ENCODE data around the gene ECE1.
A peak's percentile ranks its signal among the peaks of the same experiment; 100 is the strongest.
"Not testable (repeated sequence)": the region's sequence is repeated elsewhere in the genome, so short reads cannot be mapped to it uniquely, and the experiment has no call there.

Gene ECE1

GRCh38 chr1:21200767-21201166 lies 89.5 kb downstream of the ECE1 start:
- Mint-ChIP-seq H3K36me3 (no peaks in the 10 kb centered on the region), H3K27ac (no peak overlapping the region), H3K4me3 (no peak overlapping the region), H3K4me1 (no peaks in the 10 kb centered on the region), H3K27me3 (peaks cover 23% of the 10 kb centered on the region), H3K9me3 (no peaks in the 10 kb centered on the region)
- CTCF ChIA-PET: no interaction called here
- DNase-seq: no peak

- CTCF ChIA-PET: interaction anchor here (0.7 kb wide), 1 partner anchor 502 kb away, joined by 3 read pairs; no protein-coding TSS in a partner anchor
- H3K36me3 Mint-ChIP-seq: no peaks in the 10 kb centered on the region
- H3K9me3 Mint-ChIP-seq: no peaks in the 10 kb centered on the region
- H3K27me3 Mint-ChIP-seq: peaks cover 30% of the 10 kb centered on the region
- H3K27ac Mint-ChIP-seq: no peak overlapping the region
- H3K4me3 Mint-ChIP-seq: no peak overlapping the region
- no peak for DNase-seq
- H3K4me1 Mint-ChIP-seq: peaks cover 2% of the 10 kb centered on the region
These were observed 91.3 kb downstream of the ECE1 start for GRCh38 chr1:21198929-21199328.

- Mint-ChIP-seq H3K27ac (no peak overlapping the region), H3K4me3 (no peak overlapping the region), H3K36me3 (no peaks in the 10 kb centered on the region), H3K4me1 (peaks cover 8% of the 10 kb centered on the region), H3K9me3 (no peaks in the 10 kb centered on the region), H3K27me3 (peaks cover 70% of the 10 kb centered on the region)
- DNase-seq: no peak
- CTCF ChIA-PET: interaction anchor here (1.7 to 4.7 kb wide), 3 partner anchors 209 to 494 kb away, joined by 4 to 51 read pairs (median 6); no protein-coding TSS in a partner anchor
These were observed 97.4 kb downstream of the ECE1 start for GRCh38 chr1:21192871-21193270.

GRCh38 chr1:21192284-21192683 lies 98.0 kb downstream of the ECE1 start:
- Mint-ChIP-seq H3K4me1 (peaks cover 8% of the 10 kb centered on the region), H3K36me3 (no peaks in the 10 kb centered on the region), H3K27me3 (peaks cover 66% of the 10 kb centered on the region), H3K9me3 (no peaks in the 10 kb centered on the region), H3K4me3 (no peak overlapping the region), H3K27ac (no peak overlapping the region)
- CTCF ChIA-PET: interaction anchor here (1.7 to 4.7 kb wide), 3 partner anchors 208 to 494 kb away, joined by 4 to 51 read pairs (median 6); no protein-coding TSS in a partner anchor
- no peak for DNase-seq

- not testable (repeated sequence) for H3K9me3 Mint-ChIP-seq, DNase-seq, H3K4me1 Mint-ChIP-seq, H3K27ac Mint-ChIP-seq, H3K4me3 Mint-ChIP-seq, H3K36me3 Mint-ChIP-seq
- CTCF ChIA-PET: interaction anchor here (0.7 to 4.2 kb wide), 3 partner anchors 22 to 494 kb away, joined by 3 to 17 read pairs (median 3); no protein-coding TSS in a partner anchor
- peaks cover 64% of the 10 kb centered on the region for H3K27me3 Mint-ChIP-seq
These were observed 99.5 kb downstream of the ECE1 start for GRCh38 chr1:21190771-21191170.

GRCh38 chr1:21189906-21190500 lies 100.3 kb downstream of the ECE1 start:
- H3K27me3 Mint-ChIP-seq: peaks cover 60% of the 10 kb centered on the region
- no peak overlapping the region for H3K27ac Mint-ChIP-seq
- H3K4me3 Mint-ChIP-seq: no peak overlapping the region

GRCh38 chr1:21189421-21189820 lies 100.8 kb downstream of the ECE1 start:
- CTCF ChIA-PET: interaction anchor here (1.0 to 4.2 kb wide), 2 partner anchors 27 to 493 kb away, joined by 3 to 17 read pairs; no protein-coding TSS in a partner anchor
- Mint-ChIP-seq H3K9me3 (no peaks in the 10 kb centered on the region), H3K27ac (no peak overlapping the region), H3K27me3 (peaks cover 58% of the 10 kb centered on the region), H3K4me1 (peaks cover 6% of the 10 kb centered on the region), H3K4me3 (no peak overlapping the region), H3K36me3 (no peaks in the 10 kb centered on the region)
- DNase-seq: no peak

More at GRCh38 chr1:21189906-21190500, 100.3 kb downstream of the ECE1 start:
- DNase-seq: no peak
- H3K9me3 Mint-ChIP-seq: no peaks in the 10 kb centered on the region
- CTCF ChIA-PET: interaction anchor here (1.0 to 4.2 kb wide), 3 partner anchors 27 to 493 kb away, joined by 3 to 17 read pairs (median 3); no protein-coding TSS in a partner anchor
- H3K4me1 Mint-ChIP-seq: peaks cover 6% of the 10 kb centered on the region
- H3K36me3 Mint-ChIP-seq: no peaks in the 10 kb centered on the region

- H3K27ac Mint-ChIP-seq: no peak overlapping the region
- CTCF ChIA-PET: interaction anchor here (0.6 to 4.2 kb wide), 2 partner anchors 492 to 1537 kb away, joined by 3 to 17 read pairs; no protein-coding TSS in a partner anchor
- H3K36me3 Mint-ChIP-seq: no peaks in the 10 kb centered on the region
- H3K4me3 Mint-ChIP-seq: no peak overlapping the region
- peaks cover 6% of the 10 kb centered on the region for H3K4me1 Mint-ChIP-seq
- DNase-seq: no peak
- H3K9me3 Mint-ChIP-seq: no peaks in the 10 kb centered on the region
- H3K27me3 Mint-ChIP-seq: peaks cover 53% of the 10 kb centered on the region
These were observed 102.0 kb downstream of the ECE1 start for GRCh38 chr1:21188235-21188634.

GRCh38 chr1:21185221-21185731 lies 105.0 kb downstream of the ECE1 start:
- Mint-ChIP-seq H3K27ac (no peak overlapping the region), H3K27me3 (peaks cover 53% of the 10 kb centered on the region)
- no peak for DNase-seq

GRCh38 chr1:21184276-21184675 lies 106.0 kb downstream of the ECE1 start:
- CTCF ChIA-PET: interaction anchor here (0.5 to 3.1 kb wide), 3 partner anchors 11 to 506 kb away, joined by 3 to 17 read pairs (median 8); no protein-coding TSS in a partner anchor
- Mint-ChIP-seq H3K9me3 (no peaks in the 10 kb centered on the region), H3K4me3 (no peak overlapping the region), H3K4me1 (no peaks in the 10 kb centered on the region), H3K27ac (no peak overlapping the region), H3K27me3 (peaks cover 43% of the 10 kb centered on the region), H3K36me3 (no peaks in the 10 kb centered on the region)
- no peak for DNase-seq

More at GRCh38 chr1:21185221-21185731, 105.0 kb downstream of the ECE1 start:
- H3K36me3 Mint-ChIP-seq: no peaks in the 10 kb centered on the region
- H3K9me3 Mint-ChIP-seq: no peaks in the 10 kb centered on the region
- H3K4me3 Mint-ChIP-seq: no peak overlapping the region
- peaks cover 2% of the 10 kb centered on the region for H3K4me1 Mint-ChIP-seq
- CTCF ChIA-PET: interaction anchor here (0.7 to 3.1 kb wide), 3 partner anchors 10 to 489 kb away, joined by 3 to 17 read pairs (median 8); no protein-coding TSS in a partner anchor

GRCh38 chr1:21182181-21182731 lies 108.0 kb downstream of the ECE1 start:
- no peaks in the 10 kb centered on the region for H3K9me3 Mint-ChIP-seq
- no peak for DNase-seq
- H3K27me3 Mint-ChIP-seq: peaks cover 40% of the 10 kb centered on the region
- H3K36me3 Mint-ChIP-seq: no peaks in the 10 kb centered on the region
- peaks cover 3% of the 10 kb centered on the region for H3K4me1 Mint-ChIP-seq
- CTCF ChIA-PET: interaction anchor here (0.8 to 1.5 kb wide), 2 partner anchors 13 to 485 kb away, joined by 3 to 4 read pairs; no protein-coding TSS in a partner anchor
- H3K27ac Mint-ChIP-seq: no peak overlapping the region
- H3K4me3 Mint-ChIP-seq: no peak overlapping the region

- Mint-ChIP-seq H3K4me1 (peaks cover 27% of the 10 kb centered on the region), H3K36me3 (peaks cover 14% of the 10 kb centered on the region), H3K27me3 (peaks cover 41% of the 10 kb centered on the region)
- H3K4me3 Mint-ChIP-seq, DNase-seq, CTCF ChIA-PET, H3K27ac Mint-ChIP-seq, H3K9me3 Mint-ChIP-seq: not testable (repeated sequence)
These were observed 112.0 kb downstream of the ECE1 start for GRCh38 chr1:21178271-21178670.

GRCh38 chr1:21176586-21177555 lies 113.4 kb downstream of the ECE1 start, which contains the start of gene EIF4G3:
Gene EIF4G3, minus strand, starts transcription at chr1:21176897. Its CDS starts 174,155 bp downstream, at chr1:21002742.
- DNase-seq: peak; percentile 100
- Mint-ChIP-seq H3K27me3 (peaks cover 31% of the 10 kb centered on the region), H3K4me3 (peak within 1 kb of the TSS; percentile 83), H3K4me1 (peaks cover 28% of the 10 kb centered on the region), H3K36me3 (peaks cover 15% of the 10 kb centered on the region), H3K27ac (peak within 1 kb of the TSS; percentile 89), H3K9me3 (no peaks in the 10 kb centered on the region)
- CTCF ChIA-PET: no interaction called here
